Peyer's patch (tissue), 4 donors: ENCODE results near the gene ABLIM1.

Experiments used
- CTCF ChIP-seq, 6 experiments: fragments of 450-650 bp in 4 of 6; fragments of 200-600 bp in 2 of 6; sonication (generic) in 1 of 6; IDR thresholded peaks; one replicate each; pipeline ENCODE4 v1.5.1; 2017 to 2019; ENCODE audit warnings: antibody characterized with exemption in 6 of 6, mild to moderate bottlenecking in 3 of 6, moderate library complexity in 1 of 6
- POLR2A ChIP-seq, 2 donors: fragments of 450-650 bp; IDR thresholded peaks; one replicate each; pipeline ENCODE4 v1.5.1; 2017; ENCODE audit warnings: antibody characterized with exemption in 2 of 2, mild to moderate bottlenecking in 2 of 2, moderate library complexity in 2 of 2

- TF ChIP-seq CTCF (IDR thresholded peaks at IDR 0.05) (no peak), POLR2A (IDR thresholded peaks at IDR 0.05) (no peak)
These were observed 149.7 kb downstream of the ABLIM1 start for GRCh38 chr10:114508376-114508775.
